Measurements from ENCODE around the gene CLSTN1. TPM values are rescaled to one million over a fixed set of nuclear protein-coding genes. Genes with fewer than 3 reads are reported as not detected.
"Not testable (repeated sequence)": the region's sequence is repeated elsewhere in the genome, so short reads cannot be mapped to it uniquely, and the experiment has no call there.

CLSTN1 gene
- total and polyA plus RNA-seq, 2 experiments from 2014 or later = 56.8 to 67.8 TPM

DNA sequence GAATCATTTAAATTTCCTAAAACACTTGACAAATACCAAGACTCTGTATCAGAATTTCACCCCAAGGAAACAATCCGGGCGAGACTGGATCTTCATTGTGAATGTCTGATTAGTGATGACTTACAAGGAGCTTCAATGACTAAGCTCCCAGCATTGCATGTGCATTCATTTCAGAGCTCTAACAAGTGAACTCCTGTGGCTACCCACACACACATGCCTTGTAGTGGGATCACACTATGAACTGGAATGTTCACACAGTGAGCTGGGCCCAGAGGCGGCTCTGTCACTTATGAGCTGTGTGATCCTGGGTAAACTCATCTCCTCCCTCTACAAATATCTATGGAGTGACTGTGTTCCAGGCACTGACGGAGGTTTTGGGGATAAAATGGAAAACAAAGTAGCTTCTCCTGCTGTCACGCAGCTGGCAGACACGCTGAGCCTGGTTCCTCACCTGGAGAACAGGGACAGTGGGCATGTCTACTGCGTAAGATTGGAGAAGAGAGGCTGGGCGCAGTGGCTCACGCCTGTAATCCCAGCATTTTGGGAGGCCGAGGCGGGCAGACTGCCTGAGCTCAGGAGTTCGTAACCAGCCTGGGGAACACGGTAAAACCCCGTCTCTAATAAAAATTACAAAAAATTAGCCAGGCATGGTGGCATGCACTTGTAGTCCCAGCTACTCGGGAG is 56.9 kb downstream of the CLSTN1 start:
- H3K27me3 ChIP-seq (replicated peaks; ENCODE audit: insufficient read depth) = no peaks in the 10 kb centered on the region
- peaks cover 21% of the 10 kb centered on the region for H3K4me1 ChIP-seq (ENCODE audit: insufficient read depth)
- peaks cover 32% of the 10 kb centered on the region for H3F3A ChIP-seq (ENCODE audit: insufficient read depth)
- H3K9me2 ChIP-seq (ENCODE audit: insufficient read depth) = no peaks in the 10 kb centered on the region
- peak overlapping the region; percentile 93 for H3K27ac ChIP-seq
- no peaks in the 10 kb centered on the region for H3K36me3 ChIP-seq (ENCODE audit: low read depth)
- peak overlapping the region; percentile 39; the same call in 1 of the 2 replicates for H3K9ac ChIP-seq
- H4K20me1 ChIP-seq (ENCODE audit: insufficient read depth) = no peaks in the 10 kb centered on the region
- H3K79me2 ChIP-seq (ENCODE audit: insufficient read depth) = peaks cover 43% of the 10 kb centered on the region
- H3K4me2 ChIP-seq (ENCODE audit: unreplicated experiment) = no peak overlapping the region
- H3K4me3 ChIP-seq = no peak overlapping the region
- in situ Hi-C loops (cut with MboI) = no loop called here
- no peaks in the 10 kb centered on the region for H3K9me3 ChIP-seq (ENCODE audit: low read depth)
- DNase-seq = peak; percentile 99
- no peak overlapping the region for H2AFZ ChIP-seq
- 68 to 70% methylated on average over 15 of the region's 15 CpGs for WGBS, 2 experiments (ENCODE audit: low coverage in 1 of 2, low lambda C conversion rate in 2 of 2, missing lambda C conversion rate in 2 of 2)
- TF ChIP-seq EZH2phosphoT487 (IDR thresholded peaks at IDR 0.05; ENCODE audit: insufficient read depth, low read depth) (no peak), EZH2 (IDR thresholded peaks at IDR 0.05; ENCODE audit: insufficient read depth, poor library complexity, severe bottlenecking) (no peak)

DNA sequence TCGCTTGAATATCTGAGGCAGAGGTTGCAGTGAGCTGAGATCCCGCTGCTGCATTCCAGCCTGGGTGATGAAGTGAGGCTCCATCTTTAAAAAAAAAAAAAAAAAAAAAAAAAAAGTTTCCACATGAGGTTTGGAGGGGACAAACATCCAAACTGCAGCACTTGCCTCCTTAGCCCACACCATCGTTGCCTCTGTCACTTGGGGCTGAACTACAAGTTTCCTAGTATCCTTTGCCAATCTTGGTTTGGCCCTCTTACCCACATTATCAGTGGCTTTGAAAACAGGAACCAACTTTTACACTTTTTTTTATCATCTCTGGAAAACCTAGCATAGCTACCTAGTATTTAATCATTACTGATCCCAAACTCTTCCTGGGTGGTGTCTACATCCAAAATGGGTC is 59.2 kb downstream of the CLSTN1 start:
- no peaks in the 10 kb centered on the region for H3K9me3 ChIP-seq (ENCODE audit: low read depth)
- no peaks in the 10 kb centered on the region for H4K20me1 ChIP-seq (ENCODE audit: insufficient read depth)
- H2AFZ ChIP-seq = no peak overlapping the region
- H3K4me1 ChIP-seq (ENCODE audit: insufficient read depth) = peaks cover 21% of the 10 kb centered on the region
- no peak for DNase-seq
- TF ChIP-seq EZH2 (IDR thresholded peaks at IDR 0.05; ENCODE audit: insufficient read depth, poor library complexity, severe bottlenecking) (no peak), EZH2phosphoT487 (IDR thresholded peaks at IDR 0.05; ENCODE audit: insufficient read depth, low read depth) (no peak)
- no peaks in the 10 kb centered on the region for H3K36me3 ChIP-seq (ENCODE audit: low read depth)
- 73% methylated on average over 3 of the region's 3 CpGs for WGBS, 2 experiments (ENCODE audit: low coverage in 1 of 2, low lambda C conversion rate in 2 of 2, missing lambda C conversion rate in 2 of 2)
- in situ Hi-C loops (cut with MboI) = no loop called here
- H3K27me3 ChIP-seq (replicated peaks; ENCODE audit: insufficient read depth) = no peaks in the 10 kb centered on the region
- no peak overlapping the region for H3K4me2 ChIP-seq (ENCODE audit: unreplicated experiment)
- no peak overlapping the region for H3K4me3 ChIP-seq
- peaks cover 62% of the 10 kb centered on the region for H3K79me2 ChIP-seq (ENCODE audit: insufficient read depth)
- no peak overlapping the region for H3K9ac ChIP-seq
- no peaks in the 10 kb centered on the region for H3K9me2 ChIP-seq (ENCODE audit: insufficient read depth)
- peak overlapping the region; percentile 89 for H3K27ac ChIP-seq
- H3F3A ChIP-seq (ENCODE audit: insufficient read depth) = peaks cover 32% of the 10 kb centered on the region

DNA sequence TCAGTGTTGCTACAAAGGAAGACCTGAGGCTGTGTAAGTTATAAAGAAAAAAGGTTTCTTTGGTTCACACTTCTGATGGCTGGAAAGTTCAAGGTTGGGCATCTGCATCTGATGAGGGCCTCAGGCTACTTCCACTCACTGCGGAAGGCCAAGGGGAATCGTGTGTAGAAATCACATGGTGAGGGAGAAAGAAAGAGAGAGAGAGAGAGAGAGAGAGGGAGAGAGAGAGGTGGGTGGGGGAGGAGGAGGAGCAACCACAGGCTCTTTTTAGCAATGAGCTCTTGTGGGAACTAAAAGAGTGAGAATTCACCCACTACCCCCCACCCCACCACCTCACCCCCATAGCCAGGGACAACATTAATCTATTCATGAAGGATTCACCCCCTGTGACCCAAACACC is 59.9 kb downstream of the CLSTN1 start:
- 0 out of 2 replicates have a peak, but pooled peaks cover under 1% of the 10 kb centered on the region for H4K20me1 ChIP-seq (ENCODE audit: insufficient read depth)
- H3K9me3 ChIP-seq (ENCODE audit: low read depth) = no peaks in the 10 kb centered on the region
- in situ Hi-C loops (cut with MboI) = no loop called here
- peaks cover 32% of the 10 kb centered on the region for H3F3A ChIP-seq (ENCODE audit: insufficient read depth)
- H3K4me3 ChIP-seq = no peak overlapping the region
- H3K27me3 ChIP-seq (replicated peaks; ENCODE audit: insufficient read depth) = no peaks in the 10 kb centered on the region
- 0 out of 2 replicates have a peak overlapping the region, but pooled peaks have one; percentile 89 for H3K27ac ChIP-seq
- H3K36me3 ChIP-seq (ENCODE audit: low read depth) = no peaks in the 10 kb centered on the region
- no peak for TF ChIP-seq EZH2phosphoT487 (IDR thresholded peaks at IDR 0.05; ENCODE audit: insufficient read depth, low read depth)
- no peak for TF ChIP-seq EZH2 (IDR thresholded peaks at IDR 0.05; ENCODE audit: insufficient read depth, poor library complexity, severe bottlenecking)
- peaks cover 21% of the 10 kb centered on the region for H3K4me1 ChIP-seq (ENCODE audit: insufficient read depth)
- H3K9ac ChIP-seq = no peak overlapping the region
- H3K4me2 ChIP-seq (ENCODE audit: unreplicated experiment) = no peak overlapping the region
- H3K9me2 ChIP-seq (ENCODE audit: insufficient read depth) = no peaks in the 10 kb centered on the region
- WGBS, 2 experiments (ENCODE audit: low coverage in 1 of 2, low lambda C conversion rate in 2 of 2, missing lambda C conversion rate in 2 of 2) = 62 to 80% methylated on average over 2 of the region's 2 CpGs
- no peak overlapping the region for H2AFZ ChIP-seq
- no peak for DNase-seq
- peaks cover 69% of the 10 kb centered on the region for H3K79me2 ChIP-seq (ENCODE audit: insufficient read depth)

DNA sequence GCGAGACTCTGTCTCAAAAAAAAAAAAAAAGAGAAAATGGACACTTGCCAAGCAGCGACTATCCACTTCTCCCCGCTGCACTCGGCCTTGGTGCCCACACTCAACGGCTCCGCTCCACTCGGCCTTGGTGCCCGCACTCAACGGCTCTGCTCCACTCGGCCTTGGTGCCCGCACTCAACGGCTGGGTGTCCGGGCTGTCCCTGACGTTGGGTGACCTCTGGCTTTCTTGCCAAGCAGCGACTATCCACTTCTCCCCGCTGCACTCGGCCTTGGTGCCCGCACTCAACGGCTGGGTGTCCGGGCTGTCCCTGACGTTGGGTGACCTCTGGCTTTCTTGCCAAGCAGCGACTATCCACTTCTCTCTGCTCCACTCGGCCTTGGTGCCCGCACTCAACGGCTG is 61.3 kb downstream of the CLSTN1 start:
- H4K20me1 ChIP-seq (ENCODE audit: insufficient read depth); H3K4me2 ChIP-seq (ENCODE audit: unreplicated experiment); H3K9ac ChIP-seq; DNase-seq; H3K9me3 ChIP-seq (ENCODE audit: low read depth); H3K27ac ChIP-seq; in situ Hi-C loops (cut with MboI); H2AFZ ChIP-seq; H3K4me3 ChIP-seq; H3K9me2 ChIP-seq (ENCODE audit: insufficient read depth); H3K36me3 ChIP-seq (ENCODE audit: low read depth); H3K27me3 ChIP-seq (replicated peaks; ENCODE audit: insufficient read depth): not testable (repeated sequence)
- WGBS, 2 experiments (ENCODE audit: low coverage in 1 of 2, low lambda C conversion rate in 2 of 2, missing lambda C conversion rate in 2 of 2) = 96 to 97% methylated on average over 11 to 25 of the region's 25 CpGs
- Histone ChIP-seq H3F3A (ENCODE audit: insufficient read depth) (peaks cover 26% of the 10 kb centered on the region), H3K4me1 (ENCODE audit: insufficient read depth) (peaks cover 21% of the 10 kb centered on the region), H3K79me2 (ENCODE audit: insufficient read depth) (peaks cover 80% of the 10 kb centered on the region)
